ENCODE data around the gene HGF. TPM values are rescaled to one million over a fixed set of nuclear protein-coding genes. Genes with fewer than 3 reads are reported as not detected.

The HGF gene
- total and polyA plus RNA-seq, 2 of the 13 experiments (the other 11 are each of a cell fraction or from before 2014, with no cell fraction given) = not detected

- Histone ChIP-seq H3K9ac (ENCODE audit: insufficient read depth, low read depth, low read length) (no peak overlapping the region), H3K27me3 (ENCODE audit: control insufficient read depth in 1 of 2, insufficient read depth in 2 of 2, low read length in 2 of 2) (no peaks in the 10 kb centered on the region), H3K4me3 (replicated peaks in 1 of 3; ENCODE audit: insufficient read depth in 1 of 3, low read depth in 2 of 3, low read length in 3 of 3) (no peak overlapping the region), H3K79me2 (ENCODE audit: insufficient read depth, low read length) (no peaks in the 10 kb centered on the region), H3K36me3 (replicated peaks in 1 of 2; ENCODE audit: control insufficient read depth in 1 of 2, insufficient read depth in 2 of 2, low read length in 2 of 2) (no peaks in the 10 kb centered on the region), H2AFZ (ENCODE audit: low read length) (no peak overlapping the region), H3K27ac (ENCODE audit: extremely low read length, insufficient read depth, low read length) (no peak overlapping the region), H3K4me2 (ENCODE audit: low read depth, low read length) (no peak overlapping the region), H3K4me1 (ENCODE audit: insufficient read depth, low read length) (no peaks in the 10 kb centered on the region), H3K9me3 (ENCODE audit: low read length) (no peaks in the 10 kb centered on the region), H4K20me1 (ENCODE audit: insufficient read depth, low read length) (no peaks in the 10 kb centered on the region)
- in situ Hi-C loops (cut with HindIII; ENCODE audit: extremely low pct_ligation_motif_present, low pct_unique_long_range_greater_than_20kb) (no loop called here), intact Hi-C loops (cut with micrococcal nuclease; ENCODE audit: unreplicated experiment) (no loop called here)
- WGBS (ENCODE audit: low lambda C conversion rate) = 23% methylated on average over 12 of the region's 12 CpGs
- no TSS peak for BruUV-seq (replicated peaks)
- FAIRE-seq = no peak
- ChIA-PET POLR2A (no interaction called here), CTCF (ENCODE audit: low intra/inter-chr PET ratio, low total read pairs) (no interaction called here)
- no peak for ATAC-seq
- DNase-seq (ENCODE audit: low spot score) = no peak
- TF ChIP-seq MBD4 (IDR thresholded peaks at IDR 0.05; ENCODE audit: borderline replicate concordance, low read length) (no peak), ZNF547 (CRISPR knock-in tag; IDR thresholded peaks at IDR 0.05) (no peak), ZNF784 (CRISPR knock-in tag; IDR thresholded peaks at IDR 0.05; ENCODE audit: borderline replicate concordance) (no peak), YY1 (IDR thresholded peaks at IDR 0.05; ENCODE audit: insufficient read depth, insufficient replicate concordance, low read depth, low read length) (no peak), ZNF597 (CRISPR knock-in tag; IDR thresholded peaks at IDR 0.05) (no peak), MXD1 (CRISPR knock-in tag; IDR thresholded peaks at IDR 0.05) (no peak), KLF11 (CRISPR knock-in tag; IDR thresholded peaks at IDR 0.05) (no peak), KAT2B (IDR thresholded peaks at IDR 0.05; ENCODE audit: borderline replicate concordance, low read depth, low read length) (no peak), ZNF337 (CRISPR knock-in tag; IDR thresholded peaks at IDR 0.05; ENCODE audit: borderline replicate concordance, low read depth) (no peak), KDM6A (CRISPR knock-in tag; IDR thresholded peaks at IDR 0.05; ENCODE audit: low read depth) (no peak), ZNF274 (CRISPR knock-in tag; IDR thresholded peaks at IDR 0.05) (no peak), DRAP1 (CRISPR knock-in tag; IDR thresholded peaks at IDR 0.05) (no peak), ZNF598 (CRISPR knock-in tag; IDR thresholded peaks at IDR 0.05; ENCODE audit: borderline replicate concordance) (no peak), ZNF674 (CRISPR knock-in tag; IDR thresholded peaks at IDR 0.05; ENCODE audit: low read depth) (no peak), ISX (CRISPR knock-in tag; conservative IDR thresholded peaks at IDR 0.05) (no peak), FOXP4 (CRISPR knock-in tag; IDR thresholded peaks at IDR 0.05) (no peak), JUND (CRISPR knock-in tag; IDR thresholded peaks at IDR 0.05) (no peak)
These were observed 22.0 kb upstream of the HGF start for GRCh38 chr7:81791568-81792518.

All from HepG2 (cell line).